IPS DF 19.7 (cell line): ENCODE data around the gene F10.
"Not testable (repeated sequence)": the region's sequence is repeated elsewhere in the genome, so short reads cannot be mapped to it uniquely, and the experiment has no call there.

Source experiments
- DNase-seq: peaks from one replicate; pipeline ENCODE4 v3.0.0-alpha.2; 2013; ENCODE audit warnings: low read depth, low spot score

The F10 gene

DNA sequence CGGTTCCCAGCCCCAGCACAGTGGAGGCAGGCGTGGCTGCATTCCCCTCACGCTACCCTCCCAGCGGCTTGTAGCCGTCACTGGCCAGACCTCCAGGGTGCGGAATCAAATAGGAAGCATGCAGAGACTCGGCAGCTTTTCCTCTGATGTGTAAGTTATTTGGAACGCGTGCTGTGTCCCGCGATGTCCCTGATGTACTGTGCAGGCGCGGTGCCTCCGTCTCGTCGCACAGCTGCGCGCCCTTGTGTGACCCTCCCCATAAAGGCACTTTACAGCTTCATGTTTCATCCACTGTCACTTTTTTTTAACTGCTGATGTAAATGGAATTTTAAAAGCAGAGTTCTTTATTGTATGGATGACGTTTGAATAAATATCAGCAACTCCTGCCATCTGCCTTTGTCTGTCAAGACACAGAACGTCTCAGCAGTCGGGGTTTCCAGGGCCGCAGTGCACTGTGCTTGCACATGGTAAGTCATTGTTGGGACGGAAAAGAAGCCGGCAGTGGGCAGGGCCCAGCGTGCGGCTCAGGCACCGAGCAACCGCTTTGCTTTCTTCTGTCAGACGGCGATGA lies 24.4 kb upstream of the F10 start:
- no peak for DNase-seq

GRCh38 chr13:113099142-113099541 lies 23.5 kb upstream of the F10 start:
- no peak for DNase-seq

DNA sequence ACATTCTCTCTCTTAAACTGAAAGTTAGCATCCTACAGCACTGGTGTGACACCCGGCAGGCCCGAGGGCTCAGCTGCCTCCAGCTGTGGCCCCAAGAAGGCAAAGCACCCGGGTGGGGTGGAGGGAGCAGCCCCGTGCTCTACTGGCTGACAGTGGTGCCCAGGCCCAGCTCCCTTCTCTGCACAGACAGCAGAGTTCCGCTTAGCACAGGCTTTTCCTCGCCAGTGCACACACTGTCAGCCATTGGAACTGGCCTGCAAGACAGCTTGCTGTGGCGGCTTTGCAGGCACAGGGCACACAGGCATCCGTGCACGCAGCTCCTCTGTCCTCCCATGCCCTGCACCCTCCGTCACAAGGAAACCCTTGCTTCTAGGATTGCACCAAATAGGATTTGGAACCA lies 20.3 kb upstream of the F10 start:
- not testable (repeated sequence) for DNase-seq

DNA sequence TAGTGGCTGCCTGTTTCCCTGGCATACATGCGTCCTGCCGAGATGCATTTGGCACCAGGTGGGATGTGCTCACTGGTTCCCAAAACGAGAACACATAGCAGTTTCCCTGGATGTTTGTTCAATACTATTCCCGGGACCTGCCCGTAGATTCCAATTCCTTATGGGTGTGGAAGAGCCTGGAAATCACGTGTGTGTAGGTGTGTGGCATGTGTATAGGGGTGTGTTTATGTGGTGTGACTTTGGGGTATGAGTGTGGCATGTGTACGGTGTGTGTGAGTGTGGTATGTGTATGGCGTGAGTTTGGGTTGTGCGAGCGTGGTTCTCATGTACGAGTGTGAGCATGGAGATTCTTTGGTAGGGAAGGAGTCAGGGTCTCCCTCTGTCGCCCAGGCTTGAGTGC lies 19.9 kb upstream of the F10 start:
- DNase-seq: no peak

- DNase-seq: no peak
These were observed 19.0 kb upstream of the F10 start for GRCh38 chr13:113103646-113104045.

- DNase-seq: no peak
These were observed 17.3 kb upstream of the F10 start, which contains the start of gene F7 for GRCh38 chr13:113105032-113105920. Gene F7, plus strand, starts transcription at chr13:113105791. Its CDS starts 51 bp downstream, at chr13:113105842.

GRCh38 chr13:113105921-113106452 lies 16.6 kb upstream of the F10 start:
- DNase-seq: no peak

GRCh38 chr13:113106711-113107351 lies 15.8 kb upstream of the F10 start:
- DNase-seq: no peak

- not testable (repeated sequence) for DNase-seq
These were observed 14.1 kb upstream of the F10 start for GRCh38 chr13:113108521-113108920.

DNA sequence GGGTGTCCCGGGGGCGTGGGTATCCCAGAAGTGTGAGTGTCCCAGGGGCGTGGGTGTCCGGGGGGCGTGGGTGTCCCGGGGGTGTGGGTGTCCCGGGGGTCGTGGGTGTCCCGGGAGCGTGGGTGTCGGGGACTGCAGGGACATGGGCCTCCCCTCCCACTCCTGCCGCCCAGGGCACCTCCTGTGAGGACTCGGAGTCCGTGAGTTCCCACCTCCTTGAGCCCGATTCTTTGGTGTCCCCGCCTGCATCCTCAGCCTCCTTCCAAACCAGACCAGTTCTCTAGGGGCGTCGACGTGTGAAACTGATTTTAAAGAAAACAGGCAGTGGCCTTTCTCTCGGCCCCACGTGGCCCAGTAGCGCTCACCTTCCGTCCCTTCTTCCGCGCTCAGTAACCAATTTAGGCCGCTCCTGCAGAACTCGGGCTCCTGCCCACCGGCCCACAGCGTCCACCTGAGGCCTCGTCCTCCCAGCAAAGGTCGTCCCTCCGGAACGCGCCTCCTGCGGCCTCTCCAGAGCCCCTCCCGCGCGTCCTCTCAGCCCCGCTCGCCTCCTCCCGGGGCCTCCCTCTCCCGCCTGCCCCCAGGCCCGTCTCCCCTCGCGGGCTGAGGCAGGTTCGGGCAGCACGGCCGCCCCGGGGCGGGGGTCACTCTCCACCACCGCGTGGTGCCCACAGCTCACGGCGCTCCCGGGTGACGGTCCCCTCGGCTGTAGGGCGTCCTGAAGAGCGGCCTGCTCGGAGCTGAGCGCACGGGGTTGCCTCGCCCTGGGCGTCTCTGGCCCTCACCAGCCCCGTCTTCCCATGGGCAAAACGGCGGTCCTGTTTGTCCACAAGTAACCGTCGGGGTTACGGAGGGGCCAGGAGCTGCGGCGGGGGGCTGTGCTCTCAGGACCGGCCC lies 13.2 kb upstream of the F10 start:
- DNase-seq: no peak

GRCh38 chr13:113110048-113110851 lies 12.3 kb upstream of the F10 start:
- no peak for DNase-seq

DNA sequence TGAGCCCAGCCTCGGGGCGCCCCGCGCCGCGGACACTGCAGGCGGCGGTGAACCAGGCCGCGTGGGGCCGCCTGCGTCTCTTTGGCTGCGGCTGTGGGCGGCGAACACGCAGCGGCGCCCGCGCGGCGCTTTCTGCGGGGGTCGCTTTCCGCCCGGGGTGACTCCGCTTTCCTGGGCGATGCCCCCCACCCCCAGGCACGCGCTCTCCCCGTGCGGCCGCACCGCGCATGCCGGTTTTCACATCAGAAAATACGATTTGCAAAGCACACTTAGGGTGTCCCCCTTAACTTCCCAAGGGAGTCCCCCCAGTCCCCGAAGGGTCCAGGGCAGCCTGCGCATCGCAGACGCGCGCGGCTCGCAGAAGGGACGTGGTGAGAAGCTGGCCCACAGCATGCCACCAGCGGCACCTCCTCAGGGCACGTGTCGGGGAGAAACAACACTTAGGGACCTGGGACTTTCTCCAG lies 11.7 kb upstream of the F10 start:
- DNase-seq: no peak

- DNase-seq: not testable (repeated sequence)
These were observed 10.8 kb upstream of the F10 start for GRCh38 chr13:113111821-113112220.

DNA sequence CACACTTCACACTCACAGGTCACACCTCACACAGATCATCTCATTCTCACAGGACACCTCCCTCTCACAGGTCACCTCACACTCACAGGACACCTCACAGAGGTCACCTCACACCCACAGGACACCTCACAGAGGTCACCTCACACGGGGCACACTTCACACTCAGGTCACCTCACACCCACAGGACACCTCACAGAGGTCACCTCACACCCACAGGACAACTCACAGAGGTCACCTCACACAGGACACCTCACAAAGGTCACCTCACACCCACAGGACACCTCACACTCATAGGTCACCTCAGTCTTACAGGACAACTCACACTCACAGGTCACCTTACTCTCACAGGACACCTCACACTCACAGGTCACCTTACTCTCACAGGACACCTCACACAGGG lies 10.1 kb upstream of the F10 start:
- DNase-seq: not testable (repeated sequence)

- no peak for DNase-seq
These were observed 9.4 kb upstream of the F10 start for GRCh38 chr13:113112893-113113845.

DNA sequence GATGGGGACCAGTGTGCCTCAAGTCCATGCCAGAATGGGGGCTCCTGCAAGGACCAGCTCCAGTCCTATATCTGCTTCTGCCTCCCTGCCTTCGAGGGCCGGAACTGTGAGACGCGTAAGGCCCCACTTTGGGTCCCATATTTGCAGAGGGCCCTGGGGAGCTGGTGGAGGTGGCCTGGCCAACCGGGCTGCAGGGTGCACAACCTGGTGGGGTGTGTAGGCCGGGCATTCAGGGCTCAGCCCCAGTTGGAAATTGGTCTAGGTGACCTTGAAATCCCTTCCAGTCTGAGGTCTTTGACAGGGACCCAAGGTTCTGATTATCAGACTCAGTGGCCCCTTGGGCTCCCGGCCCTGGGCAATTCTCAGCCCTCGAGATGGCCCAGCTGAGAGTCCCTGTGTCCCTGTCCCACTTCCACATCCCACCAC lies 8.7 kb upstream of the F10 start:
- no peak for DNase-seq

- no peak for DNase-seq
These were observed 7.9 kb upstream of the F10 start for GRCh38 chr13:113114511-113115362.
